Ureter (tissue), 1 donor: ENCODE results near the gene AMBRA1. TPM values are rescaled to one million over a fixed set of nuclear protein-coding genes. Genes with fewer than 3 reads are reported as not detected.
"Not testable (repeated sequence)": the region's sequence is repeated elsewhere in the genome, so short reads cannot be mapped to it uniquely, and the experiment has no call there.

ENCODE experiments used
- DNase-seq: peaks from one replicate; pipeline ENCODE4 v3.0.0-alpha.2; 2020; ENCODE audit warnings: low spot score
- total RNA-seq: library from RNA; stranded (reverse); gene quantifications from one replicate; pipeline ENCODE4 v1.2.4, GENCODE V29; 2023
- donor health status: DM: yes; HTN: yes; CAD: no.

Gene AMBRA1
- total RNA-seq, 1 donor from 2014 or later: 56.0 TPM

GRCh38 chr11:46383404-46383758 lies 210.4 kb downstream of the AMBRA1 start:
- no peak for DNase-seq

GRCh38 chr11:46382646-46383403 lies 211.0 kb downstream of the AMBRA1 start:
- DNase-seq: no peak

GRCh38 chr11:46381819-46382645 lies 211.8 kb downstream of the AMBRA1 start:
- no peak for DNase-seq

GRCh38 chr11:46381048-46381818 lies 212.6 kb downstream of the AMBRA1 start, which contains the start of gene MDK:
Gene MDK (plus strand): TSS chr11:46381669. CDS start chr11:46382058, 389 bp downstream.
- no peak for DNase-seq

GRCh38 chr11:46380340-46381047 lies 213.3 kb downstream of the AMBRA1 start:
- no peak for DNase-seq

GRCh38 chr11:46379482-46380293 lies 214.1 kb downstream of the AMBRA1 start:
- DNase-seq: not testable (repeated sequence)

GRCh38 chr11:46378811-46379481 lies 214.9 kb downstream of the AMBRA1 start:
- no peak for DNase-seq

GRCh38 chr11:46378296-46378695 lies 215.5 kb downstream of the AMBRA1 start:
- DNase-seq: no peak

GRCh38 chr11:46377831-46378230 lies 216.0 kb downstream of the AMBRA1 start:
- DNase-seq: no peak

- DNase-seq: no peak
These were observed 216.5 kb downstream of the AMBRA1 start for GRCh38 chr11:46377290-46377689.

- DNase-seq: no peak
These were observed 217.4 kb downstream of the AMBRA1 start for GRCh38 chr11:46376258-46377050.

GRCh38 chr11:46375392-46376101 lies 218.3 kb downstream of the AMBRA1 start:
- no peak for DNase-seq

GRCh38 chr11:46374815-46375214 lies 219.0 kb downstream of the AMBRA1 start:
- DNase-seq: no peak

GRCh38 chr11:46373787-46374740 lies 219.8 kb downstream of the AMBRA1 start:
- no peak for DNase-seq

- not testable (repeated sequence) for DNase-seq
These were observed 221.3 kb downstream of the AMBRA1 start for GRCh38 chr11:46372501-46372900.

- no peak for DNase-seq
These were observed 221.7 kb downstream of the AMBRA1 start for GRCh38 chr11:46372086-46372485.

GRCh38 chr11:46371262-46371661 lies 222.6 kb downstream of the AMBRA1 start:
- not testable (repeated sequence) for DNase-seq
